Neural cell (in vitro differentiated cells): ENCODE data around the gene ESRP2. TPM values are rescaled to one million over a fixed set of nuclear protein-coding genes. Genes with fewer than 3 reads are reported as not detected.

Experiments
- H2AFZ ChIP-seq: fragments of 200-600, 300-800 bp; sonication (generic), shearing (Covaris generic); 2 replicates; pipeline ENCODE4 v1.6.0; 2014; ENCODE audit warnings: low read depth, mild to moderate bottlenecking, antibody characterized with exemption, low read length, moderate library complexity
- H3F3A ChIP-seq: fragments of 200-600 bp; shearing (Covaris generic); 2 replicates; pipeline ENCODE4 v1.6.1; 2016; ENCODE audit warnings: mild to moderate bottlenecking, moderate library complexity, mixed read lengths, antibody characterized with exemption, low read length; ENCODE audit not compliant: insufficient read depth, poor library complexity, severe bottlenecking
- H3K27ac ChIP-seq: fragments of 200-600, 300-800 bp; sonication (generic), shearing (Covaris generic); 2 replicates; pipeline ENCODE4 v1.5.1; 2014; ENCODE audit warnings: mild to moderate bottlenecking, low read length, moderate library complexity
- H3K27me3 ChIP-seq: fragments of 300-800, 200-600 bp; sonication (generic), shearing (Covaris generic); 2 replicates; pipeline ENCODE4 v1.6.0; 2014; ENCODE audit warnings: mild to moderate bottlenecking, low read depth, low read length, moderate library complexity; ENCODE audit not compliant: insufficient read depth
- H3K36me3 ChIP-seq: fragments of 300-800, 200-600 bp; sonication (generic), shearing (Covaris generic); 2 replicates; pipeline ENCODE4 v1.5.1; 2014; ENCODE audit warnings: mild to moderate bottlenecking, antibody characterized with exemption, low read length, moderate library complexity; ENCODE audit not compliant: insufficient read depth
- H3K4me2 ChIP-seq: fragments of 300-800, 200-600 bp; sonication (generic), shearing (Covaris generic); 2 replicates; pipeline ENCODE4 v1.6.0; 2014; ENCODE audit warnings: mild to moderate bottlenecking, low read length
- H3K4me3 ChIP-seq: fragments of 300-800, 200-600 bp; sonication (generic), shearing (Covaris generic); 2 replicates; pipeline ENCODE4 v1.5.1; 2014; ENCODE audit warnings: mild to moderate bottlenecking, low read length, moderate library complexity
- H3K79me2 ChIP-seq: fragments of 200-600 bp; shearing (Covaris generic); replicated peaks from 2 replicates; pipeline ENCODE4 v1.6.0; 2014; ENCODE audit warnings: mild to moderate bottlenecking, low read length, moderate library complexity; ENCODE audit not compliant: insufficient read depth
- H3K9ac ChIP-seq: fragments of 300-800, 200-600 bp; sonication (generic), shearing (Covaris generic); 2 replicates; pipeline ENCODE4 v1.6.1; 2016; ENCODE audit warnings: mild to moderate bottlenecking, low read length, mixed read lengths
- H3K9me2 ChIP-seq: fragments of 200-600 bp; shearing (Covaris generic); 2 replicates; pipeline ENCODE4 v1.6.1; 2016; ENCODE audit warnings: mild to moderate bottlenecking, low read length, mixed read lengths; ENCODE audit not compliant: insufficient read depth
- H3K9me3 ChIP-seq: fragments of 200-600, 300-800 bp; sonication (generic), shearing (Covaris generic); 2 replicates; pipeline ENCODE4 v1.6.1; 2016; ENCODE audit warnings: mild to moderate bottlenecking, mixed run types, low read length, moderate library complexity, mixed read lengths
- H4K20me1 ChIP-seq: fragments of 200-600 bp; shearing (Covaris generic); 2 replicates; pipeline ENCODE4 v1.6.1; 2016; ENCODE audit warnings: mild to moderate bottlenecking, mixed run types; ENCODE audit not compliant: insufficient read depth
- EP300 ChIP-seq: fragments of 450-650 bp; conservative IDR thresholded peaks from 2 replicates; pipeline ENCODE4 v1.6.1; 2014; ENCODE audit warnings: antibody characterized with exemption, mild to moderate bottlenecking, moderate library complexity; ENCODE audit not compliant: poor library complexity, severe bottlenecking
- EZH2 ChIP-seq: fragments of 200-600, 300-800 bp; shearing (Covaris generic), sonication (generic); IDR thresholded peaks from 2 replicates; pipeline ENCODE4 v1.6.1; 2014; ENCODE audit warnings: antibody characterized with exemption, low read length, borderline replicate concordance, mild to moderate bottlenecking; ENCODE audit not compliant: insufficient read depth, poor library complexity, severe bottlenecking
- MXI1 ChIP-seq: fragments of 450-650 bp; conservative IDR thresholded peaks from 2 replicates; pipeline ENCODE4 v1.6.1; 2014; ENCODE audit warnings: antibody characterized with exemption, mild to moderate bottlenecking; ENCODE audit not compliant: poor library complexity, severe bottlenecking
- POLR2AphosphoS5 ChIP-seq: IDR thresholded peaks from 2 replicates; pipeline ENCODE4 v1.6.1; 2012
- RAD21 ChIP-seq: fragments of 450-650 bp; conservative IDR thresholded peaks from 2 replicates; pipeline ENCODE4 v1.6.1; 2014; ENCODE audit warnings: antibody characterized with exemption, mild to moderate bottlenecking, moderate library complexity
- SMC3 ChIP-seq: fragments of 450-650 bp; conservative IDR thresholded peaks from 2 replicates; pipeline ENCODE4 v1.6.1; 2014; ENCODE audit warnings: antibody characterized with exemption, mild to moderate bottlenecking, moderate library complexity; ENCODE audit not compliant: poor library complexity
- TAF1 ChIP-seq: IDR thresholded peaks from 2 replicates; pipeline ENCODE4 v1.6.1; 2012; ENCODE audit warnings: low read depth
- polyA plus RNA-seq: library from polyadenylated mRNA; depleted of rRNA; stranded (reverse); fragments of >200 nt; gene quantifications from 2 replicates; pipeline ENCODE4 v1.2.3, GENCODE V29; 2014
- TF ChIP-seq, protein P1 (sequence below): fragments of 450-650 bp; IDR thresholded peaks from 2 replicates; pipeline ENCODE4 v1.5.1; 2014; ENCODE audit warnings: antibody characterized with exemption, mild to moderate bottlenecking, moderate library complexity; ENCODE audit not compliant: poor library complexity, severe bottlenecking
- TF ChIP-seq, protein P2 (sequence below): IDR thresholded peaks from 2 replicates; pipeline ENCODE4 v1.6.1; 2012; ENCODE audit warnings: borderline replicate concordance

The ESRP2 gene
- polyA plus RNA-seq, 1 donor from 2014 or later = not detected

DNA sequence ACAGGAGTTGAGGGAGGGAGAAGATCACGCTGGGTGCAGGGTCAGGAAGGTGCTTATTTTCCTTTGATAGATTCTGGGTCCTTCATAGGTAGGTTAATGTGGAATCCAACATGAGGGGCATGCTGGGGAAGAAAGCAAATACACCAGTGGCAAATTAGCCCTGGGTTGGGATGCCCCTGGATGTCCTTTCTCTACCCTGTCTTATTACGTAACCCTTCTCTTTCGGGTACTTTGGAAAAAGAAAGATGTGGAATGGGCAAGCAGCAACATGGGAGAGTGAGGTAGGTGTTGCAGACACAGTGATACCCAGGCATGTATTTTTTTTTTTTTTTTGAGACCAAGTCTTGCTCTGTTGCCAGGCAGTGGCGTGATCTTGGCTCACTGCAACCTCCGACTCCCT, 37.5 kb upstream of the ESRP2 start:
- no peak overlapping the region for H3K4me2 ChIP-seq
- H3K27me3 ChIP-seq = no peaks in the 10 kb centered on the region
- no peak overlapping the region for H3K9ac ChIP-seq
- H4K20me1 ChIP-seq = no peaks in the 10 kb centered on the region
- H3K27ac ChIP-seq = no peak overlapping the region
- H3K79me2 ChIP-seq = no peaks in the 10 kb centered on the region
- no peaks in the 10 kb centered on the region for H3F3A ChIP-seq
- H3K4me3 ChIP-seq = no peak overlapping the region
- no peaks in the 10 kb centered on the region for H3K9me3 ChIP-seq
- no peak for TF ChIP-seq MXI1
- TF ChIP-seq POLR2AphosphoS5 = no peak
- TF ChIP-seq EP300 = no peak
- TF ChIP-seq TAF1 = no peak
- TF ChIP-seq EZH2 = no peak
- no peak for TF ChIP-seq RAD21
- TF ChIP-seq SMC3 = no peak
- TF ChIP-seq, protein P1, sequence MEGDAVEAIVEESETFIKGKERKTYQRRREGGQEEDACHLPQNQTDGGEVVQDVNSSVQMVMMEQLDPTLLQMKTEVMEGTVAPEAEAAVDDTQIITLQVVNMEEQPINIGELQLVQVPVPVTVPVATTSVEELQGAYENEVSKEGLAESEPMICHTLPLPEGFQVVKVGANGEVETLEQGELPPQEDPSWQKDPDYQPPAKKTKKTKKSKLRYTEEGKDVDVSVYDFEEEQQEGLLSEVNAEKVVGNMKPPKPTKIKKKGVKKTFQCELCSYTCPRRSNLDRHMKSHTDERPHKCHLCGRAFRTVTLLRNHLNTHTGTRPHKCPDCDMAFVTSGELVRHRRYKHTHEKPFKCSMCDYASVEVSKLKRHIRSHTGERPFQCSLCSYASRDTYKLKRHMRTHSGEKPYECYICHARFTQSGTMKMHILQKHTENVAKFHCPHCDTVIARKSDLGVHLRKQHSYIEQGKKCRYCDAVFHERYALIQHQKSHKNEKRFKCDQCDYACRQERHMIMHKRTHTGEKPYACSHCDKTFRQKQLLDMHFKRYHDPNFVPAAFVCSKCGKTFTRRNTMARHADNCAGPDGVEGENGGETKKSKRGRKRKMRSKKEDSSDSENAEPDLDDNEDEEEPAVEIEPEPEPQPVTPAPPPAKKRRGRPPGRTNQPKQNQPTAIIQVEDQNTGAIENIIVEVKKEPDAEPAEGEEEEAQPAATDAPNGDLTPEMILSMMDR = no peak
- TF ChIP-seq, protein P2, sequence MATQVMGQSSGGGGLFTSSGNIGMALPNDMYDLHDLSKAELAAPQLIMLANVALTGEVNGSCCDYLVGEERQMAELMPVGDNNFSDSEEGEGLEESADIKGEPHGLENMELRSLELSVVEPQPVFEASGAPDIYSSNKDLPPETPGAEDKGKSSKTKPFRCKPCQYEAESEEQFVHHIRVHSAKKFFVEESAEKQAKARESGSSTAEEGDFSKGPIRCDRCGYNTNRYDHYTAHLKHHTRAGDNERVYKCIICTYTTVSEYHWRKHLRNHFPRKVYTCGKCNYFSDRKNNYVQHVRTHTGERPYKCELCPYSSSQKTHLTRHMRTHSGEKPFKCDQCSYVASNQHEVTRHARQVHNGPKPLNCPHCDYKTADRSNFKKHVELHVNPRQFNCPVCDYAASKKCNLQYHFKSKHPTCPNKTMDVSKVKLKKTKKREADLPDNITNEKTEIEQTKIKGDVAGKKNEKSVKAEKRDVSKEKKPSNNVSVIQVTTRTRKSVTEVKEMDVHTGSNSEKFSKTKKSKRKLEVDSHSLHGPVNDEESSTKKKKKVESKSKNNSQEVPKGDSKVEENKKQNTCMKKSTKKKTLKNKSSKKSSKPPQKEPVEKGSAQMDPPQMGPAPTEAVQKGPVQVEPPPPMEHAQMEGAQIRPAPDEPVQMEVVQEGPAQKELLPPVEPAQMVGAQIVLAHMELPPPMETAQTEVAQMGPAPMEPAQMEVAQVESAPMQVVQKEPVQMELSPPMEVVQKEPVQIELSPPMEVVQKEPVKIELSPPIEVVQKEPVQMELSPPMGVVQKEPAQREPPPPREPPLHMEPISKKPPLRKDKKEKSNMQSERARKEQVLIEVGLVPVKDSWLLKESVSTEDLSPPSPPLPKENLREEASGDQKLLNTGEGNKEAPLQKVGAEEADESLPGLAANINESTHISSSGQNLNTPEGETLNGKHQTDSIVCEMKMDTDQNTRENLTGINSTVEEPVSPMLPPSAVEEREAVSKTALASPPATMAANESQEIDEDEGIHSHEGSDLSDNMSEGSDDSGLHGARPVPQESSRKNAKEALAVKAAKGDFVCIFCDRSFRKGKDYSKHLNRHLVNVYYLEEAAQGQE = no peak
- H2AFZ ChIP-seq = no peak overlapping the region
- no peaks in the 10 kb centered on the region for H3K9me2 ChIP-seq
- no peaks in the 10 kb centered on the region for H3K36me3 ChIP-seq

DNA sequence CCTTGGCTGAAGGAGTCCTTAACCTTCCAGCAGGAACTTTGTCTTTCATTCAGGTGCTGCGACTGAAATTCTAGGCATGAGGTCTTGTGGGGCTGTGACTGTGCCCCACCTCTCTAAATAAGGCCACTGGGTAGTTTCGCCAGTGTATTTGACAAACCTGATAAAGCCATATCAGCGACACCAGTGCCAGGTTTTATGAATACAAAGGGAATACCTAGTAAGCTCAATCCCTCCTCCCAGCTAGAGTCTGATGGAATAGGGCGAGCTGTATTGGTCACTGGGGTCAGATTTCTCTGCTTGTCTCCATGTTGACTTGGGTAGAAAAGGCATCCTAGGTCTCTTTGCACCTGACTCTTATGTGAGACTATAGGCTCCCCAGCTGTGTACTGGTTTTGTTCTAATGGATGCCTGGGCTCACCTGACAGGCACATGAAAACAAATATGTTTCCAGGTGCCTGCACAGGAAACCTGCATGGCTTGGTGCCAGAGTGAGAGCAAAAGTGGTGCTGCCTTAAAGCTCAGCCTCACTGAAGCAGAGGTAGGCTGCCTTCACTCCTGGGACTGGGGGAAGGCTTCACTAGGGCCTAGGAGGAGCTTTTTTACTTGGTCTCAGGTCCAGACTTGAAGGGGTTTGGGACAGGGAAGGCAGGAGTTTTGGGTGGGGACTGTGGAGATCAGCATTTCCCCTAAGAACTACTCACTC, 36.7 kb upstream of the ESRP2 start:
- TF ChIP-seq TAF1 (no peak), EZH2 (no peak), RAD21 (no peak), POLR2AphosphoS5 (no peak), SMC3 (no peak), EP300 (no peak), MXI1 (no peak)
- TF ChIP-seq, protein P1 = no peak
- TF ChIP-seq, protein P2 = no peak
- no peak overlapping the region for H2AFZ ChIP-seq
- no peaks in the 10 kb centered on the region for H4K20me1 ChIP-seq
- no peaks in the 10 kb centered on the region for H3K9me3 ChIP-seq
- H3K9me2 ChIP-seq = no peaks in the 10 kb centered on the region
- no peak overlapping the region for H3K9ac ChIP-seq
- no peaks in the 10 kb centered on the region for H3K79me2 ChIP-seq
- H3K27me3 ChIP-seq = no peaks in the 10 kb centered on the region
- H3K36me3 ChIP-seq = no peaks in the 10 kb centered on the region
- H3F3A ChIP-seq = no peaks in the 10 kb centered on the region
- no peak overlapping the region for H3K4me3 ChIP-seq
- H3K27ac ChIP-seq = no peak overlapping the region
- no peak overlapping the region for H3K4me2 ChIP-seq
